Daoy (cell line): Measurements from ENCODE around the gene PHF8. TPM values are rescaled to one million over a fixed set of nuclear protein-coding genes. Genes with fewer than 3 reads are reported as not detected.

Source experiments
- DNase-seq: peaks from one replicate; pipeline ENCODE4 v3.0.0-alpha.2; 2015; ENCODE audit warnings: low read depth
- total RNA-seq: library from RNA; depleted of rRNA; stranded (reverse); fragments of >200 nt; shearing (Covaris generic); gene quantifications from 2 replicates; pipeline ENCODE4 v1.2.3, GENCODE V29; 2014; rRNA removed

The PHF8 gene
- total RNA-seq = 13.8 and 24.9 TPM in 2 replicates

DNA sequence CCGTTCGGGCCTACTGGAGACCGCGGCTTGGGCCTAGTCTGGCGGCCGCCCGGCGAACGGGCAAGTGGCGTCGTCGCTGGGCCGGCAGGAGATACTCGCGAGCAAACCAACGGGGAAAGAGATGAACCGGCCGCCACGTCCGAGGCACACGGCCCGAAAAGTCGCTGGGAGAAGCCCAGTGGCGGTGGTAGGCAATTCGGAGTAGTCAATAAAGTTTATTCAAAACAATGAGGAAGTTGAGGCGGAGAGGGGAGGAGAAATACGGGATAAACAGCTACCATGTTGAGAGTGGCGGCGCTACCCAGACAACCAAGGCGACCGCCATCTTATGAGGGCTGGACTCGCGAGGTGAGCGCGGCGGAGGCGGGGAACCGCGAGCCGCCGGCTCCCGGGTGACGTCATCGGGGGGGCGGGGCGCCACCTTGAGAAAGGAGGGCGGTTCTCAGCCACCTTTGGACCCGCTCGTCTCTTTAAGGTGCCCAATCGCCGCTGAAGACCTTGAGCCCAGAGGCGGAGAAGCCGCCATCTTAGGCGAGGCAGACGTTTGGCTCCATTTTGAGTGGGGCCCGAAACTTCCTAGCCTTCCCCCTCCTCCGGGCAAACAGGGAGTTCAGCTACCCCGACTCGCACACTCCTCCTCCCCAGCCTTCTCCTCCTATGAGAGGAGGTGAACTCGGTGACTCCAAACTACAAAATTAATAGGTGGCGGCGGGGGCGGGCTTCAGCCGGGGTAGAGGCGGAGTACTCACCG is at the start of gene PHF8:
Gene PHF8, minus strand, starts transcription at position 348 of the 751 bp plus-strand sequence. CDS start 1,745 bp downstream, outside the sequence.
- peak; percentile 93 for DNase-seq

DNA sequence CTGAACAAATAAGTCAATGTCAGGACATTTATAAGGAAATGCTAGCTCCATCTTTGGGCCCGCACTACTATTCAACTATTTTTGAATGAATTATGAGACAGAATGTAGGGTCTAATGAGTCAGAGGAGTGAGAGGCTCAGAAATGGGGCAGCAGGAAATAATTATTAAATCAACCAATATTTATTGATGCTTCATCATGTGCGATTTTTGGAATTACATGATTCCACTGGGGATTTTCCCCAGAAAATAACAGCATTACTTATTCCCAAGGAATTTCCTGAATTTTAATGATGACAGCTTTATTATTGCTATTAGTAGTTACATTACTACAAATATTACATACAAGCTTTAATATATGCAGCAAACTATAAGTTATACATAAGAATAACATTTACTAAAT is 49.3 kb upstream of the PHF8 start:
- DNase-seq = no peak

DNA sequence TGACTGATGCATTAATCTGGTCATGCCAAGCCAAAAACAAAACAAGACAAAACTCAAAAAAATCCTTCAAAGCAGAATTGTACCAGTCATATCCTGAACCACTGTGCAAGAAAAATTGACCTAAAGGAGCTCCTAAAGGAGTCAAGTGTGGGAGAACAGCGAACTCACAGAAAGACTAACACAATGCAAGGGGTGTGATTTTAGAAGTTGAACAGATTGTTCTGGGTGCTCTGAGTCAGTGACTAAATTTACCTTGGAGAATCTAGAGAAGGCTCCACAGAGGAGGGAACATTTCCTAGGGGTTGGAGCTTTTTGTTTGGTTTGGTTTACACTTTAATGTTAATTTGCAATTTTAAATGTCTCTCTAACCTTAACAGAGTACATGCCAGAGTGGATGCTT is 48.9 kb upstream of the PHF8 start:
- DNase-seq = no peak

DNA sequence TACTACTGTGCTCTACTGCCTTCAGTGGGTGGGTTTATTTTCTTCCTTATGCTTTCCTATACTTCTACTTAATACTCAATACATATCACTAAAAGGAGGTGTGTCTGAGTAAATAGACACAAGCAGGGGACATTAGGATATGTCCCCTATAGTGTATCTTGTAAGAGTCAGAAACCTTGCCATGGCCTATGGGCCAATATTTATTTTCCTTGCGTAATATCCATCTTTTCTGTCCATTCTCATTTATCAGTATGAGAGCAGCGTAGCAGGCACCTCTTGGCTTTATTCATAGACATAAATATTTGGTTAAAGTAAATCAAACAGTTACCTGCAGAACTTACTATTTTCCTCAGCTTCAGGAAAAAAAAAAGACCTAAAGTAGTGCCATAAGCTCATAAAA is 46.6 kb upstream of the PHF8 start:
- no peak for DNase-seq

DNA sequence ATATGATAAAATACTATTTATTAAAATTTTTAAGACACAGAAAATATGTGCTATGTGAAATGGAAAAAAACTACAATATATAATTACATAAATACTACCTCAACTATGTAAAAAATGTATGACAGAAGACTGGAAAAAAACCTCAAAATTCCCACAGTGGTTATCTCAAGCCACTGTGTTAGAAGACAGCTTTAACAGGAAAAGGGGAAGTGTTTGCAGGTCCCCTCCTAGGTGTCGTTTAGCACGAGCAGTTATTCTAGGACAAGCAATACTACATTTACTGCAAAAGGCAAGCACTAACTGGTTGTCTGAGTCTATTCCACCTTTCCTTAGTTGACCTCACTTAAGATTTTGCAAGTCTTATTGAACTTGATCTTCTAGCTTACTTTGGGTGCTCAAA is 44.9 kb upstream of the PHF8 start:
- no peak for DNase-seq

DNA sequence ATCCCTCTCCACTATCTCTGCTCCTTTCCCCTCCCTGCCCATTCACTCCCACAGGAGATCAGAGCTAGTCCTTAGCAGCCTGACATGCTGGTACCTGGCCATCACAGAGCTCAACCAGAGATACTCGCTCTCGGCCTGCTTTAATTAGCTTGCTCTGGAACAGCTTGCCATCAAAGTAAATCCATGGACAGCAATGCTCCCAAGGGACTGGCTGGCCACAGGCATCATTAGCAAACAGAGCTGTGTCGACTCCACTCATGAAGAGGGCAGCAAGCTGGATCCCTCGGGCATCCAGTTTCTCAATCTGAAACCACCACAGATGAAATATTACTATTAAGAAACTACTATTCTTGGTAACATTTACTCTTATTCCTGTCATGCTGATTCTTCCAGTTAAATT is 43.4 kb upstream of the PHF8 start:
- DNase-seq = no peak

DNA sequence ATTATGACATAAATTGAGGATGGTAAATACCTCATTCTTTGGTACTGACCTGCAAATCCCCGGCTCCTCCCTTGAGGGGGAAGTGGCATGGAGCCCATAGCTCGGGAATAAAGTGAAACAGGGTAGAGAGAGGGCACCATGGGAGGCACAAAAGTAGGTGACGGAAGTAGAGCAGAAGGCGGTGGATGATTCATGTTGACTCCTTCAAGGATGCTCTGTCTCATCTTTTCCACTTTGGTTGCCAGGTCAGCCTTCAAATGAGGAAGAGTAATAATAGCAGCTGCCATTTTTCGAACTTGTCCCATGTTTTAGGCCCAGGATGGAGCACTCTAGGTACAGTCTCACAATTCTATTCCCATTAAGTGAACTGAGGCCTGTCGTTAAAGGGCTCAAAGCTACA is 41.4 kb upstream of the PHF8 start:
- no peak for DNase-seq

DNA sequence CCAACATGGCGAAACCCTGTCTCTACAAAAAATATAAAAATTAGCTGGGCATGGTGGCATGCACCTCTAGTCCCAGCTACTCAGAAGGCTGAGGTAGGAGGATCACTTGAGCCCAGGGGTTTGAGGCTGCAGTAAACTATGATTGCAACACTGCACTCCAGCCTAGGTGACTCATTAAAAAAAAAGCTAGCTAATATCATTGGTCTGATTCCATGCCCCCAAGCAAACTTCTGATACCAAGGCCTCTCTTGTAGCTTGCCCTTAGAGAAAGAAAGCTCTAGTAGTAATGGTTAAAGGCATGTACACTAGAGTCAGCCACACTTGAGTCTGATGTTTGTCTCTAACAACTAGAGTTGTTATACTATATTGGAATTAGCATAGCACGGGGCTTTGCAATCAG is 32.6 kb upstream of the PHF8 start:
- DNase-seq = peak; percentile 47

DNA sequence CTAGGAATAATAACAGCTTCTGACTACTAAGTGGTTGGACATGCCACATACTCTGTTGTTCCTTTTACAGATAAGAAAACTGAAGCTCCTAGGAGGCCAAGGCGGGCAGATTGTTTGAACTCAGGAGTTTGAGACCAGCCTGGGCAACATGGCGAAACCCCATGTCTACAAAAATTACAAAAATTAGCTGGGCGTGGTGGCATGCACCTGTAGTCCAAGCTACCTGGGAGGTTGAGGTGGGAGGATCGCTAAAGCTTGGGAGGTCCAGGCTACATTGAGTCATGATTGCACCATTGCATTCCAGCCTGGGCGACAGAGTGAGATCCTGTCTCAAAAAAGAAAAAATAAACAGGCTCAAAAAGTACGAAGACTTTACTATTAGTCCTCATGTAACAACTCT is 30.6 kb upstream of the PHF8 start:
- DNase-seq = no peak

DNA sequence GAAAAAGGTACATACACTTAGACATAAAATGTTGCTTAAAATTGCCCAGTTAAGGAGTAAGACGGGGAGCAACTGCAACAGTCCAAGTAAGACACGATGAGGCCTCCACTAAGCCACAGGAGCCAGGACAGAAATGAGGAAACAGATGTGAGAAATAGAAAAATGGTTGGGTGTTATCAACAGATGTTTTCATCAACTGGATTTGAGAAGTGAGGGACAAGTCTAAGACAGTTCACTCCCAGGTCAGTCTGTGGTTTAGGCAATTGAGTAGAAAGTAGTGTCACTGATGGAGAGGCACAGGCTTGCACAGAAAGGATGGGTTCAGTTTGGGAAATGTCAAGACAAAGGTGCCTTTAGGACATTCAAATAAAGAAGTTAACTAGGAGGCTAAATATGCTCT is 23.5 kb upstream of the PHF8 start:
- DNase-seq = no peak

DNA sequence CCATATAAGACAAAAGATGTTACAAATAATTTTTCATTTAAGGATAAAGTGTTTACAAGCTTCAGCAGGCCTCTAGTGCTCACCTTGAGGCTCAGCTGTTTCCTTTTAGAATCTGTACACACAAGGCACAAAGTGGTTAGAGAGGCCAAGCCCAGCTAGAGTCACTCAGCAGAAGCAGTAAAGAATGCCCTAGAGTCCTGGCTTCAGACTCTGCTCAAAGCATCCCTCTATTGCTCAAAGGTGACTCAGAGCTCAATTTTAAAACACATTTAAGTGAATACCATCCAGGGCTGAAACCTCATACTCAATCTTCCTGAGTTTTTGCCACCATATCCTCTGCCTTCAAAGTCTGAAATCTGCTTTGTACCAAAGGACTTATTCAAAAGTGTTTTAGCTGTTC is 22.6 kb upstream of the PHF8 start:
- no peak for DNase-seq

DNA sequence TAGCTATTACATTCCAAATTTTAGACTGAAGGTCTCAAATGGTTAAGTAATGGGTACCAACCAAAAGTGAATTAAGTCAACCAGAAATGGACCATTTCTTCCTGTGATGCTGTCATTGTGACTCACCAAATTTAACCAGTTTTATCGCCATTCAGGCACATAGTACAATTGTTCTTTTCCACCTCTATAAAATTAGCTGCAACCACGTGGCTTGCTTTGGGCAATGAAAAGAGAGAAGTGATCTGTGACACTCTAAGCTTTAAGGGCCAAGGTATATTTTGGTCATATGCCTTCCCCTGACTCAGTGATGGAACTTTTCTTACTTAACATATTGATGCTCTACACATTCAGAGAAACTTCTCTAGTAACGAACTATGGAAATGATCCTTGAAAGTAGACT is 20.3 kb upstream of the PHF8 start:
- DNase-seq = no peak

DNA sequence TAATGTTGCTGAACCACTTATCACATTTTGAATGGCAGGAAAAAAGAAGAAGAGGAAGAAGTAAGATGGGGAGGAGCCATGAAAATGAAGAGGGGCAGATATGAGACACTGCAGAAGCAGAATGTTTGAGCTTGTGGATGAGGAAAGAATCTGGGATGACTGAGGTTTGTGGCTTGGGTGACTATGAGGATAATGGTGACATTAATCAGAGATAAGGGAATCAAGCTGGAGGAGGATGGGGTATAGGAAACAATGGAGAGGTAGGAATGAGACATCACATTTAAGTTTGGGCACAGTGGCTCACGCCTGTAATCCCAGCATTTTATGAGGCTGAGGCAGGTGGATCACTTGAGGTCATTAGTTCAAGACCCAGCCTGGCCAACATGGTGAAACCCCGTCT is 19.1 kb upstream of the PHF8 start:
- DNase-seq = peak; percentile 13

DNA sequence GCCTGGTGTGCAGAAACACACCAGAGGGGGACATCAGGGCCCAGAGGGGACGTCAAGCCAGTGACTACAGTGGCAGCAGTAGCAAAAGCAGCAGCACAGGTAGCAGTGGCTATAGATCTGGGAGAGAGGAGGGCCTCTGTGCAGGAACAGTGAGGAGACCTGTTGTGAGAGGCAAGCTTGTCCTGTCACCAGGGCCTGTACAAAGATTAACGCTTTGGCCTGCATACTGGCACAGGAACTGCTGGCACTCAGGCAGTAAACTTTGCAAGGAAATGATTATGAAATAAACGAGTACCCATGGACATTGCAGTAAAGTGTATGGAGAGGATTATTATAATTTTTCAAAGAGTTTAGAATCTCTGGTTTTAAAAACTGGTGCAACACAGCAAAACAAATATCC is 5.5 kb upstream of the PHF8 start:
- no peak for DNase-seq

DNA sequence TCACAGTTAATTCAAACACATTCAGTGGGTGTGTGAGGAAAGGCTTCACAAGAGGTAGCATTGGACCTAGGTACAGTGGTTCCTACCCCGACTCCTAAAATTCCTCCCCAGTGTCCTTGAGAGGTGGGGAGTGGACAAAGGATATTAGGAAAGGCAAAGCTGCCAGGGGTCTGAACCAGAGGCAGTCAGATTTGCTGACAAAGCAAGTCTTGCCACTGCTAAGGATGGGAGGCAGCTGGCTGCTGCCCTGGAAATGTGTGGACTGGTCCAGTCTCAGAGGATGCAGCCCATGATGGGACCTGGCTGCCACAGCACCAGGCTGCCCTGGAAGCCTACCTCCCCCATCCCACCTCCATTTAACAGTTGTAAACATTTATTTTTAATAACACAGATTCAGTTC is 4.1 kb upstream of the PHF8 start:
- no peak for DNase-seq

DNA sequence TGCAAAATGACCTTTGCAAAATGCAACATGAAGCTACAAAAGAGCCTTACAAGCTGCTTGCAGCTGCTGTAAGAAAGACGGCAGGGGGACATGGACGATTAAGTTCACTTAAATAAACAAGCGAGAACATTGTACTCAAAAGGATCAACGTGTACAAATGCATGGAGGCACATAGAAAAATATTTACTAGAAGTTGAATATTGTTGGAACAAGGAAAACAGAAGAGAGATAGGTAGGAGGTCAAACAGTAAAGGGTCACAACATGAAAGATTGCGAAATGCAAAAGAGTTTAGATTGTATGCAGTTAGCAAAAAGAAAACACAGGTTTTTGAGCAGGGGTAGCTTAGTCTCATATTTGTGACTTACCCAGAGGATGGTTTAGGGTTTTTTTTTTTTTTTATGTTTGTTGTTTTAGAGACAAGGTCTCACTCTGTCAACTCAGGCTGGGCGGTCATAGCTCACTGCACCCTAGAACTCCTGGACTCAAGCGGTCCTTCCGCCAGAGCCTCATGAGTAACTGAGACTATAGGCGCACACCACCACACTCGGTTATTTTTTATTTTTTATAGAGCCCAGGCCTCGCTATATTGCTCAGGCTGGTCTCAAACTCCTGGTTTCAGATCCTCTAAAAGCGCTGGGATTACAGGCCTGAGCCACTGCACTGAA is 1.4 kb upstream of the PHF8 start:
- no peak for DNase-seq

DNA sequence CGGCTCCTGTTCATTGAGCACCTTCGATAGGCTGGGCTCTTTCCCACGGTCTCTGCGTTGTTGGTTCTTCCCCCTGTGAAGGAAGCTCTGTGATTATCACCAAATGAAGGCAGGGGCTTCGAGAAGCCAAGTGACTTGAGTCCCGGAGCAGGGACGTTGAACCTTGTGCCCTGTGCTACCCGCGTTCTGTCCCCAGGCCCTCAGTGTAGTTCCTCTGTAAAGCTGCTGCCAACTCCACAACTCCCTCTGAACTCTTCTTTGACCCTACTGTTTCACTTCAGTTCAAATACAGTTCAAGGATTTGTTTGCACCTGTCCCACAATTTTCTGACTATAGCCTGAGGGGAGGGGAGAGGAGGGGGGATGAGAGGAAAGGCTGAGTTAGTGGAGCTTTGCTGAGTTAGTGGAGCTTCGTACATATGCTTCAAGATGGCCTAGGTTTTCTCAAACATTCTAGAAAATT is 635 bp upstream of the PHF8 start:
- DNase-seq = no peak

DNA sequence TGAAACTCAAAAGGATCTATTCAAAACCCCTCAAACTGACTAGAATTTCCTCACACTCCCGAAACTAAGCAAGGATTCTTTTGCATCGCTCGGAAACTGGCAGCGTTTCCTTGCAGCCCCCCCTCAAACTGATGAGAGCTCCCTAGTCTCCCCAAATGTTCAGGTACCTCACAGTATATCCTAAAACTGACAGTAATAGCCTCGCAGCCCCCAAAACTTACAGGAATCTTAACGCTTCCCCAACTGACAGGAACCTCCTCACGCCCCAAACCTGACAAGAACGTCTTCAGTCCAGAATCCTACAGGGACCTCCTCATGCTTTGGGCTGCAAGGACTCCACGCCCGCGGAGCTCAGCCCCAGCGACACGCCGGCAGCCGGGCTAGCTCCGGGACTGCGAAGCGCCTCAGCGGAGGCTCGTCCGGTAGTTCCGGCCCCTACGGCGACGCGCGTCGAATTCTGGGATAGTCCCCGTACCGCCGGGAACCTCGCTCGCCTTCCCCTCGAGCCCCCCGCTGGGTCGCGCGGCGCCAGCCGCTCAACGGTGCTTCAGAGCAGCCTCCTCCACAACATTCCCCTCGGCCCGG is 640 bp downstream of the PHF8 start:
- DNase-seq = peak; percentile 44

DNA sequence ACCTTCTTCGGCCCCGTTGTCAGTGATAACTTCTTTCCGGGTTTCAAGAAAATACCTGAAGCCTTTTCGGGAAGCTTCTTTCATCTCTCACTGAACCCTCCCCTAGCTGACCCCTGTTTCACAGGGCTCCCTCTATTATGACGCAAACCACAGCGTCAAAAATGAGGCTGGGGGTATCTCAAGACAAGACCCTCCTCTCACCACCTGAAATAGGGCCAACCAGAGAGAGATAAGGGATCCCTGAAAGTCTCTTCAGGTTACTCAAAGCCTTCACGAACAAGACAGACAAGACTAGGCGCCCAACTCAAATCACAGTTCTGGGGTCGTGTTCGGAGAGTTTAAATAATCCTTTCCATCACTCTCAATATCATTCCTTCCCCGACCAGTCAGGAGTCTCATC is 1.2 kb downstream of the PHF8 start:
- DNase-seq = no peak

DNA sequence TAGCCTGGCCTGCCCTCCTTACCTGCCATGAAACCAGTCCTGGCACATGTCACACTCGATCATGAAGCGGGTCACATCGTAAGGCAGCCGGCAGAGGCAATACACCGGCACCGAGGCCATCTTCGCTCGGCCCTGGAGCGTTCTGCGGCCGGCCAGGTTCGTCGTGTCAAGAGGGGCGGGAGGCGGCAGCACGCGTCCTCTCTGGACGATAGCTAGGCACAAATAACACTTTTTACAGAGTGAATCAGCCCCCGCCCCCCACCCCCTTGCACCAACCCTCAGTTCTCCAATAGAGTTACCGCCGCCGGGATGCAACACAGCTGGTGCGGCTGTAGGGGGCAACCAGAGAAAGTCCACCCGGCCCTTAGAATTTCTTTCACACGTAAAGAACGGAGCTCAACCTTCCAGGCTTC is 1.7 kb downstream of the PHF8 start:
- DNase-seq = peak; percentile 47

DNA sequence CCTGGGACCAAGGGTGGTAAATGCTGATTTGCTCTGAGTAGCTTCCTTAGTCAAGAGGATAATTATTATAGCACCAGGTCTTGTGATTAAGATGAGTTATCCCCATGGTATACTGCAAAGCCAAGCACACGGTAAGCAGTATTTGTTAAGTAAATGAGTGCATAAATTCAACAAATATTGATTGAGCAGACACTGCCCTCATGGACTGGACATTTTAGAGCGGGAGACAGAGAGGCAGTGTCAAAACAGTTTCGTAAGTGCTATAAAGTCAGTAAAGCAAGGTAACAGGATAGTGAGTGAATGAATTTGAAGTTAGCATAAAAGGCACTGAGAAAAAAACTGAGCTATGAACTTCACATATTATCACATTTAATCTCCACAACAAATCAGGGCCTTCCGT is 13.9 kb downstream of the PHF8 start:
- DNase-seq = no peak

DNA sequence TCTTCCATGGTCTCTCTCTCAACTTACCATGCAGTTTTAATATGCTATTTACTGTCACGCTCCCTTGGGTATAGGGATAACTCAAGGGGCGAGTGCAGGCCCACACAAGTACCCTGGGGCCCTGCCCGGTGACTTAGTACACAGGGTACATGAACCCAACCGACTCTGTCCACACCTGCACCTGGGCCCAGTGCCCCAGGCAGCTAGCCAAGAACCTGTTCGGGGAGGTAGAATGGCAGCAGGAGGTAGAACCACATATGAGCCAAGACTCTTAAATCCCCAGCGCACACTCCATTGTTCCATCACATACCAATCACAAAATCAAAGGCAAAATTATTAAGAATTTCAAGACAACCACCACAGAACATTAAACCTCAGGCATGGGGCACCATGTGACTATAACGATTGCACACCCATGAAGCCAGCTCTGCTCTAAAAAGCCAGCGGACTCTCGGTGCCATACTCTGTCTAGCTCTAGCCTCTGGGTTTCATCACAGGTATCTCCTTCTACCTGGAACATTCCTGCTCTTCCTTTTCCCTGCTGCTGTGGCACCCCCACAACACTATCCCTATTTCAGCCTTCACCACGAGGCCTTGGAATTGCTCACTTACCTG is 14.6 kb downstream of the PHF8 start:
- no peak for DNase-seq

DNA sequence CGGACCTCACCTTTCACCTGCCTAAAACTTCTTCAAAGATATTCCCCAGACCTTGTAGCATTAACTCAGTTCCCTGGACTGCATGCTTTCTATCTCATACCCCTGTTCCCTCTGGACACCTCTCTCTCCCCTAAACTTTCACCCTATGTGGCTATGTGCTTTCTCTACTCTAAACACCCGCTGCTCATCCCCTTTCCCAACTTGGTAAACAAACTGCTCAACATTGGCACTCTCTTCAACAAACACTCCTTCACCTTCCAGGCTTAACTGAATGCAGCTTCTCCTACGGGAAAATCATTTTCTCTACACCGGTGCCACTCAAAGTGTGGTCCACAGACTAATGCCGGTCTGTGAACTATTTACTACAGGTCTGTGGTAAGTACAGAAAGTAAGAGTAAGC is 19.9 kb downstream of the PHF8 start:
- DNase-seq = no peak
